C4-2B (cell line): ENCODE data around the gene SIL1.

ENCODE experiments used
- CTCF ChIP-seq: fragments of 450-650 bp; conservative IDR thresholded peaks from 2 replicates; pipeline ENCODE4 v1.5.1; 2017; ENCODE audit warnings: mild to moderate bottlenecking
- ZFX ChIP-seq: fragments of 450-650 bp; IDR thresholded peaks from 2 replicates; pipeline ENCODE4 v1.6.1; 2017

DNA sequence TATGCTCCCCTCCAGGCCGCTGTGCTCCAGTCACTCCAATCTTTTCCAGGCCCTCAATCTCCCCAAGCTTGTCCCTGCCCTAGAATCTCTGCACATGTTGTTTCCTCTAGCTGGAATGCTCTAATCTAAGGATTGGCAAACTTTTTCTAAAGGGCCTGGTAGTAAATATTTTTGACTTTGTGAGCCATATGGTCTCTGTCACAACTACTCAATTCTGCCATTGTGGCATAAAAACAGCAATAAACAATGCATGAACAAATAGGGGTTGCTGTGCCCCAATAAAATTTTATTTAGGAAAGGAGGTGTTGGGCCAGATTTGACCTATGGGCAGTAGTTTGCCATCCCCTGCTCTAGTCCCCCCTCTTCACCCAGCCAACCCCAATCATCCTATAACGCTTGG, 172.5 kb downstream of the SIL1 start:
- TF ChIP-seq CTCF, result no peak
- no peak for TF ChIP-seq ZFX
